ENCODE results near the gene KLHL29.

KLHL29 gene

GRCh38 chr2:23423062-23423872 lies 38.3 kb downstream of the KLHL29 start:
- FAIRE-seq: no peak

GRCh38 chr2:23423873-23424680 lies 39.1 kb downstream of the KLHL29 start:
- FAIRE-seq: no peak

- FAIRE-seq: no peak
These were observed 40.4 kb downstream of the KLHL29 start for GRCh38 chr2:23425338-23425871.

- no peak for FAIRE-seq
These were observed 40.9 kb downstream of the KLHL29 start for GRCh38 chr2:23425885-23426262.

- no peak for FAIRE-seq
These were observed 41.4 kb downstream of the KLHL29 start for GRCh38 chr2:23426263-23426905.

- FAIRE-seq: no peak
These were observed 42.4 kb downstream of the KLHL29 start for GRCh38 chr2:23427350-23427749.

- no peak for FAIRE-seq
These were observed 43.0 kb downstream of the KLHL29 start for GRCh38 chr2:23427976-23428375.

- FAIRE-seq: no peak
These were observed 44.1 kb downstream of the KLHL29 start for GRCh38 chr2:23429036-23429435.

GRCh38 chr2:23430263-23430662 lies 45.3 kb downstream of the KLHL29 start:
- no peak for FAIRE-seq

GRCh38 chr2:23432531-23432930 lies 47.6 kb downstream of the KLHL29 start:
- FAIRE-seq: no peak

- no peak for FAIRE-seq
These were observed 48.3 kb downstream of the KLHL29 start for GRCh38 chr2:23433282-23433681.

- no peak for FAIRE-seq
These were observed 49.7 kb downstream of the KLHL29 start for GRCh38 chr2:23434721-23435121.

- FAIRE-seq: no peak
These were observed 50.5 kb downstream of the KLHL29 start for GRCh38 chr2:23435250-23436035.

GRCh38 chr2:23436346-23437098 lies 51.5 kb downstream of the KLHL29 start:
- no peak for FAIRE-seq

- no peak for FAIRE-seq
These were observed 56.4 kb downstream of the KLHL29 start for GRCh38 chr2:23441414-23441813.

GRCh38 chr2:23445450-23445868 lies 60.5 kb downstream of the KLHL29 start:
- FAIRE-seq: no peak

- FAIRE-seq: no peak
These were observed 61.9 kb downstream of the KLHL29 start for GRCh38 chr2:23446916-23447315.

- no peak for FAIRE-seq
These were observed 62.4 kb downstream of the KLHL29 start for GRCh38 chr2:23447405-23447804.

GRCh38 chr2:23448906-23449305 lies 63.9 kb downstream of the KLHL29 start:
- FAIRE-seq: no peak

GRCh38 chr2:23449413-23449812 lies 64.4 kb downstream of the KLHL29 start:
- FAIRE-seq: no peak

GRCh38 chr2:23449831-23450331 lies 64.9 kb downstream of the KLHL29 start:
- no peak for FAIRE-seq

Measured in colon (tissue), 2 donors.